GM12875 (cell line): Measurements from ENCODE around the gene USP38.

Experiments
- H3K4me3 ChIP-seq: one replicate; pipeline ENCODE4 v1.5.1; 2011; ENCODE audit warnings: low read depth, low read length, control low read depth
- TF ChIP-seq, protein P1 (sequence below): IDR thresholded peaks from 2 replicates; pipeline ENCODE4 v1.5.1; 2011; ENCODE audit warnings: low read depth, mild to moderate bottlenecking, control low read depth, inconsistent platforms, low read length, moderate library complexity, borderline replicate concordance; ENCODE audit not compliant: insufficient read depth

USP38 gene

DNA sequence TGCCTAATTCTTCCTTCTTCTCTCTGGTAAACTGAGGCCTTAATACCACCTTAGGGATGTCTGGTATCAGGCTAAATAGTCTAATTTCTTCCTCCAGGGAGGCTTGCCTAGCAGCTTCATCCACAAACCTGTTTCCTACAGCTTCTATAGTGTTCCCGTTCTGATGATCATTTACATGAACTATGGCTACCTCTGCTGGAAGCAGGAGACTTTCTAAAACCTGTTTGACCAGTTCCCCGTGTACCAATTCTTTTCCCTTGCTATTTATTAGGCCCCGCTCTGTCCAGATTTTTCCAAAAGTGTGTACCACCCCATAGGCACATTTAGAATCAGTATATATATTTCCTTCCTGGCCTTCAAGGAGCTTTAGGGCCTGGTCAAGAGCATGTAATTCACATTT lies 5.8 kb upstream of the USP38 start:
- TF ChIP-seq, protein P1, sequence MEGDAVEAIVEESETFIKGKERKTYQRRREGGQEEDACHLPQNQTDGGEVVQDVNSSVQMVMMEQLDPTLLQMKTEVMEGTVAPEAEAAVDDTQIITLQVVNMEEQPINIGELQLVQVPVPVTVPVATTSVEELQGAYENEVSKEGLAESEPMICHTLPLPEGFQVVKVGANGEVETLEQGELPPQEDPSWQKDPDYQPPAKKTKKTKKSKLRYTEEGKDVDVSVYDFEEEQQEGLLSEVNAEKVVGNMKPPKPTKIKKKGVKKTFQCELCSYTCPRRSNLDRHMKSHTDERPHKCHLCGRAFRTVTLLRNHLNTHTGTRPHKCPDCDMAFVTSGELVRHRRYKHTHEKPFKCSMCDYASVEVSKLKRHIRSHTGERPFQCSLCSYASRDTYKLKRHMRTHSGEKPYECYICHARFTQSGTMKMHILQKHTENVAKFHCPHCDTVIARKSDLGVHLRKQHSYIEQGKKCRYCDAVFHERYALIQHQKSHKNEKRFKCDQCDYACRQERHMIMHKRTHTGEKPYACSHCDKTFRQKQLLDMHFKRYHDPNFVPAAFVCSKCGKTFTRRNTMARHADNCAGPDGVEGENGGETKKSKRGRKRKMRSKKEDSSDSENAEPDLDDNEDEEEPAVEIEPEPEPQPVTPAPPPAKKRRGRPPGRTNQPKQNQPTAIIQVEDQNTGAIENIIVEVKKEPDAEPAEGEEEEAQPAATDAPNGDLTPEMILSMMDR: no peak
- no peak overlapping the region for H3K4me3 ChIP-seq

DNA sequence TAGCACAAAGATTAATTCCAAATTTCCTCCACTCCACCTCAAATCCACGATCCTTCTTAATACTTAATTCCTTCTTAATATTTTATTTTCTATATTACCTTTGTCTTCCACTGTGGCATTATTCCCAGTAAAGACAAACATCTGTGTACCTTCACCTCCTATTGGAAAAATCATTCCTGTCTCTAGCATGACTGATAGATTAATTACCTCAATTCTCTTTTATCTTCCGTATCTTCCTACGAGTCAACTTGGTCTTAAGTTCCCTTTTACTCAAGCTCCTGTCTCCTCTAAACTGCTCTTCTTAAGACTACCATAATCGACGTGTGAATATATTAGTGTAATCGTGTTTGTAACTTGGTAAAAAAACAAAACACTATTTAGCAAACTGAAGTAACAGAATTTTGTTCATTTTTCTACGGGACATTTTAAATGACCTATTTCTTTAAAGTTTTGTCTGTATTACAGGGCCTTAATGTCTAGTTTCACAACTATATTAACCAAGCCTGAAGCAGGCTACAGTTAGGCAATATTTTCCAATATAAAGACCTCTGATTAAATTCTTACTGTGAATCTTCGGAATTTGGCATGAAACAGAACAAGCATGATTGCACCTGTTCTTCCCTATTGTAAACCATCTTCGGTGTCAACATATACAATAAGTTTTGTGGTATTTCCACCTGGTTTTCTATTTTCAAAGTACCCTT lies 1.1 kb upstream of the USP38 start:
- peak overlapping the region; percentile 98 for H3K4me3 ChIP-seq
- TF ChIP-seq, protein P1: no peak

DNA sequence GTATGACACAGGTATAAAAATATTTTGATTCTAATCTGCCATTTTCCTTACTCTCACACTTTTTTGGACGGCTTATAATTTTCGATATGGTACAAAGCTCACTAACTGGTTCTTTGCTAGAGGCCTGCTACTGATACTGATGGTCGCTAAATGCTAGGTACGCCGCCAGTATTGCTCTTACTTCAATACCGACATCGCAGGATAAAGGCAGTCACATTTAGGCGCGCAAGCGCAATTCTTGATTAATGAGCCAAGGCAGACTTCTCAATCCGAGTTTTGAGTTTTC lies 557 bp upstream of the USP38 start:
- peak overlapping the region; percentile 98 for H3K4me3 ChIP-seq
- TF ChIP-seq, protein P1: no peak

DNA sequence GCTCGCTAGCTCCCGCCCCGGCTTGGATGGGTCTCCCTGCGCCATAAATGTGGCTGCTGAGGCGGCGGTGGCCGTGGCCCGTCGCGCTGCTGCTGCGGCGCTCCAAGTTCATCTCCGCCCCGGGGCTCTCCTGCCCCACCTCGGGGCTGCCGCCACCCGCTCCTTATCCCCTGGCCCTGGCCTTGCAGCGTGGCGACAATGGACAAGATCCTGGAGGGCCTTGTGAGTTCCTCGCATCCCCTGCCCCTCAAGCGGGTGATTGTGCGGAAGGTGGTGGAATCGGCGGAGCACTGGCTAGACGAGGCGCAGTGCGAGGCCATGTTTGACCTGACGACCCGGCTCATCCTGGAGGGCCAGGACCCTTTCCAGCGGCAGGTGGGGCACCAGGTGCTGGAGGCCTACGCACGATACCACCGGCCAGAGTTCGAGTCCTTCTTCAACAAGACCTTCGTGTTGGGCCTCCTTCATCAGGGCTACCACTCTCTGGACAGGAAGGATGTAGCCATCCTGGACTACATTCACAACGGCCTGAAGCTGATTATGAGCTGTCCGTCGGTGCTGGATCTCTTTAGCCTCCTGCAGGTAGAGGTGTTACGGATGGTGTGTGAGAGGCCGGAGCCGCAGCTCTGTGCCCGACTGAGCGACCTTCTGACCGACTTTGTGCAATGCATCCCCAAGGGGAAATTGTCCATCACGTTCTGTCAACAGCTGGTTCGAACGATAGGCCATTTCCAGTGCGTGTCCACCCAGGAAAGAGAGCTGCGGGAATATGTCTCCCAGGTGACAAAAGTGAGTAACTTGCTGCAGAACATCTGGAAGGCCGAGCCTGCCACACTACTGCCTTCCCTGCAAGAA lies 763 bp downstream of the USP38 start:
- TF ChIP-seq, protein P1: no peak
- peak overlapping the region; percentile 98 for H3K4me3 ChIP-seq

DNA sequence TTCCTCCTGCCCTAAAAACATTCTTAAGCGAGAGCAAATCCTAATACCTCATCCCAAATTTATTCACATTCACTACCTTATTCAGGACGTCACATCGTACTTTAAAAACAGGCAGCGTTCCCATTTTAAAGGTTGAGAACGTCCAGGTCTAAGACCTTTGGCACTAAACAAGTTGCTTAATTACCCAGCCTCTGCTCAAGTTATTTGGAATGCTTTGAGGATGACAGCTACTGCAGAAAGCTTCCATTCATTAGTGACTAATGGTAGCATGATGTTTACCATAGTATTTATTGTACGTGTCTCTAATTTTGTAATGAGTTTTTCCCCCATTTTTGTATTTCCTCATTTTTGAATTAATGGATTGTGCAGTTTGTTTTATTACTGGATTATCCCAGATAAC lies 1.5 kb downstream of the USP38 start:
- TF ChIP-seq, protein P1: no peak
- peak overlapping the region; percentile 98 for H3K4me3 ChIP-seq

DNA sequence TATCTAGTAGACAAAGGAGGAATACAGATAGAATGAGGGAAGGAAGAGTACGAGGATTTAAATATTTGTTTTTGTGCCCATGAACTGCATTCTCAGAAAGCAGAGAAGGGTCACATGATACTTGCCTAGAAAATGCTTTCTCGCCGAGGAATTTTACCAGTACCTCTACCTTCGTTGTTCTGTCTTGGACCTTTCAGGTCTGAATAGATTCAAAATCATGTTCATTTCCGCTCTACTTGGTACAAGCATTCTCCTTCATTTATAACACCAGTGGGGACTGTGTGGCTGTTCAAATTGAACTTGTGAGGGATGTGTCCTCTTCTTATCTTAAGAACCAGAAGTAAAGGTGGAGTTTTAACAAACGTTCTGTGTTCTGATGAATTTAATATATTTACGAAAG lies 1.9 kb downstream of the USP38 start:
- TF ChIP-seq, protein P1: no peak
- H3K4me3 ChIP-seq: peak overlapping the region; percentile 98
